ENCODE data around the gene SPSB2. TPM values are rescaled to one million over a fixed set of nuclear protein-coding genes. Genes with fewer than 3 reads are reported as not detected.

The SPSB2 gene
- total and polyA plus RNA-seq, 9 of the 15 experiments (the other 6 are each of a cell fraction or from before 2014, with no cell fraction given) = 0.10 to 10.6 (median 1.9) TPM

- TF ChIP-seq POLR2G (IDR thresholded peaks at IDR 0.05; ENCODE audit: low read depth, low read length) = no peak
- no peak for TF ChIP-seq ZNF717 (CRISPR knock-in tag; IDR thresholded peaks at IDR 0.05)
- no peak for TF ChIP-seq SREBF2 (CRISPR knock-in tag; IDR thresholded peaks at IDR 0.05)
- TF ChIP-seq ZKSCAN1 (IDR thresholded peaks at IDR 0.05; ENCODE audit: low read depth, low read length) = no peak
- no peak for TF ChIP-seq CHD1 (IDR thresholded peaks at IDR 0.05; ENCODE audit: low read length)
- TF ChIP-seq GABPB1 (CRISPR knock-in tag; IDR thresholded peaks at IDR 0.05) = no peak
- no peak for TF ChIP-seq HINFP (tag; conservative IDR thresholded peaks at IDR 0.05; ENCODE audit: low read depth)
- TF ChIP-seq THRA (IDR thresholded peaks at IDR 0.05) = no peak
- TF ChIP-seq, protein P1, sequence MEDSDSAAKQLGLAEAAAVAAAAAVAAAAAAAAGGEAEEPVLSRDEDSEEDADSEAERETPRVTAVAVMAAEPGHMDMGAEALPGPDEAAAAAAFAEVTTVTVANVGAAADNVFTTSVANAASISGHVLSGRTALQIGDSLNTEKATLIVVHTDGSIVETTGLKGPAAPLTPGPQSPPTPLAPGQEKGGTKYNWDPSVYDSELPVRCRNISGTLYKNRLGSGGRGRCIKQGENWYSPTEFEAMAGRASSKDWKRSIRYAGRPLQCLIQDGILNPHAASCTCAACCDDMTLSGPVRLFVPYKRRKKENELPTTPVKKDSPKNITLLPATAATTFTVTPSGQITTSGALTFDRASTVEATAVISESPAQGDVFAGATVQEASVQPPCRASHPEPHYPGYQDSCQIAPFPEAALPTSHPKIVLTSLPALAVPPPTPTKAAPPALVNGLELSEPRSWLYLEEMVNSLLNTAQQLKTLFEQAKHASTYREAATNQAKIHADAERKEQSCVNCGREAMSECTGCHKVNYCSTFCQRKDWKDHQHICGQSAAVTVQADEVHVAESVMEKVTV (CRISPR knock-in tag; IDR thresholded peaks at IDR 0.05) = no peak
- no peak for TF ChIP-seq CHD4 (IDR thresholded peaks at IDR 0.05; ENCODE audit: insufficient read depth, insufficient replicate concordance, low read depth, low read length, poor library complexity, severe bottlenecking)
- TF ChIP-seq THRAP3 (IDR thresholded peaks at IDR 0.05; ENCODE audit: borderline replicate concordance) = no peak
- no peak; the same call in 1 of the 2 replicates for TF ChIP-seq ZZZ3 (IDR thresholded peaks at IDR 0.05)
- TF ChIP-seq ARID2 (IDR thresholded peaks at IDR 0.05) = no peak
- no peak for TF ChIP-seq TEAD4 (IDR thresholded peaks at IDR 0.05; ENCODE audit: low read length)
- no peak for TF ChIP-seq TEAD4 (CRISPR knock-in tag; IDR thresholded peaks at IDR 0.05; ENCODE audit: borderline replicate concordance)
- peak; percentile 18; the same call in 1 of the 2 replicates for TF ChIP-seq L3MBTL2 (IDR thresholded peaks at IDR 0.05)
- TF ChIP-seq ZNF347 (CRISPR knock-in tag; IDR thresholded peaks at IDR 0.05; ENCODE audit: low read depth) = no peak
- TF ChIP-seq TRIM24 (IDR thresholded peaks at IDR 0.05) = no peak
- TF ChIP-seq NFE2L1 (tag; IDR thresholded peaks at IDR 0.05; ENCODE audit: borderline replicate concordance, low read depth) = no peak
- no peak for TF ChIP-seq POLR2AphosphoS2 (IDR thresholded peaks at IDR 0.05; ENCODE audit: low read length)
- peak; percentile 60 to 68; a peak in 3 of 4 replicates for TF ChIP-seq NRF1 (conservative IDR thresholded peaks at IDR 0.05 in 1 of 2, IDR thresholded peaks at IDR 0.05 in 1 of 2)
- no peak for TF ChIP-seq MYNN (IDR thresholded peaks at IDR 0.05)
- TF ChIP-seq MYNN (CRISPR knock-in tag; IDR thresholded peaks at IDR 0.05) = no peak
- TF ChIP-seq ADNP (tag; IDR thresholded peaks at IDR 0.05) = no peak
These were observed 31.5 kb upstream of the SPSB2 start, which contains the start of gene LRRC23 (continued) for GRCh38 chr12:6904280-6905276.

All from K562 (cell line).